ENCODE measurements around the gene EMC8. TPM values are rescaled to one million over a fixed set of nuclear protein-coding genes. Genes with fewer than 3 reads are reported as not detected.
A peak's percentile ranks its signal among the peaks of the same experiment; 100 is the strongest.

Gene EMC8
- polyA plus RNA-seq, 1 of the 3 experiments (the other 2 are of a cell fraction) = 45.9 TPM

DNA sequence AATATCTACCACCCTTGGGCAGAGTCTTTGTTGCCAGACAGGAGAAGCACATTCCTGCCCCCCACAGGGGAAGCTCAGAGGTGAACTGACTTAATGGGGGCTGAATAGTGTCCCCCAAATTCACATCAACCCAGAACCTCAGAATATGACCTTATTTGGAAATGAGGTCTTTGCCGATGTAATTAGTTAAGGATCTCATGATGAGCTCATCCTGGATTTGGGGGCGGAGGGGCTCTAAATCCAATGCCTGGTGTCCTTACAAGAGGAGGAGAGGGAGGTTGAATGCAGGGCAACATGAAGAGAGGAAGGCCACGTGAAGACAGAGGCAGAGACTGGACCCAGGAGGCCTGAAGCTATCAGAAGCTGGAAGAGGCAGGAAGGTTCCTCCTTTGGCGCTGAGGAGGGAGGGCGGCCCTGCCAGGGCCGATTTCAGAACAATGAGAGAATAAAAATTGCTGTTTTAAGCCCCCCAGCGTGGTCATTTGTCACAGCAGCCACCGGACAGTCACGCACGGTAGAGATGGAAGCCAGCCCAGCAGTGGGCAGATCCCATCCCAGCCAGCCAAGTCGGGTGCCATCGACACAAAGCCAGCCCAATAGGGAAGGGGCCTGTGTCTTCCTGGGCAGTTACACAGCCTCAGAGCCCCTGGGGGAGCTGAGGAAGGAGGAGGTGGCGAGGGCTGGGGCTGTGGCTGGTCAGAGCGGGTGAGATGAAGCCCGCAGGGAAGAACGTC lies 69.7 kb downstream of the EMC8 start:
- WGBS (ENCODE audit: low lambda C conversion rate) = 87% methylated on average over 16 of the region's 16 CpGs
- POLR2A ChIA-PET = no interaction called here

DNA sequence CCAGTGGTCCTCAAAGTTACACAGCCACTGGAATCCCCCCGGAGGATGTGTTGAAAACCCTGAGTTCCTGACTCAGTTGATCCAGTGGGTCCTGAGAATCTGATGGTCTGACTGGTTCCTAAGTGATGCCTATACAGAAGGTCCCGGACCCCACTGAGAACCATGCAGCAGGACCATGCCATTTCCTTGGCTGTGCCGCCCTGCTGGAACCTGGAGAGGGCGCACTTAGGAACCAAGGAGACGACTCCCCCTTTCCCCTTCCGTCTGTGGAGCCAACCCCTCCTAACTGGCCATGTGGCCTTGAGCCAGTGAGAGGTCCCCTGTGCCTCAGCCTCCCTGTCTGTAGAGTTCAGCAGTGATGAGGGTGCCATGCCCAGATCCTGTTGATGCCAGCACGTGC lies 70.5 kb downstream of the EMC8 start:
- ChIA-PET POLR2A (no interaction called here), CTCF (interaction anchor here (2.8 kb wide), 1 partner anchor 12 kb away, joined by 9 read pairs; no protein-coding TSS in a partner anchor)
- Histone ChIP-seq H3K36me3 (replicated peaks in 1 of 2; ENCODE audit: control insufficient read depth in 1 of 2, insufficient read depth in 2 of 2, low read length in 1 of 2) (no peaks in the 10 kb centered on the region), H3K4me2 (no peak overlapping the region), H3K79me2 (ENCODE audit: insufficient read depth) (peaks cover 14% of the 10 kb centered on the region; the same call in 1 of the 2 replicates), H3F3A (replicated peaks; ENCODE audit: insufficient read depth) (no peaks in the 10 kb centered on the region), H2AFZ (ENCODE audit: low read depth) (no peak overlapping the region), H3K4me1 (ENCODE audit: control insufficient read depth in 1 of 2, insufficient read depth in 2 of 2, low read depth in 1 of 2, low read length in 1 of 2) (peaks cover 0 to 6% of the 10 kb centered on the region in 2 experiments; a peak in 1 of 4 replicates), H3K9me2 (no peaks in the 10 kb centered on the region), H3K9ac (no peak overlapping the region), H3K9me3 (no peaks in the 10 kb centered on the region), H4K20me1 (ENCODE audit: insufficient read depth) (no peaks in the 10 kb centered on the region), H3K4me3 (ENCODE audit: low read depth in 2 of 2, low read length in 1 of 2) (no peak overlapping the region), H3K27ac (ENCODE audit: low read depth in 2 of 2, low read length in 1 of 2) (no peak overlapping the region), H3K27me3 (ENCODE audit: insufficient read depth) (no peaks in the 10 kb centered on the region)
- no peak for DNase-seq
- TF ChIP-seq, protein P1, sequence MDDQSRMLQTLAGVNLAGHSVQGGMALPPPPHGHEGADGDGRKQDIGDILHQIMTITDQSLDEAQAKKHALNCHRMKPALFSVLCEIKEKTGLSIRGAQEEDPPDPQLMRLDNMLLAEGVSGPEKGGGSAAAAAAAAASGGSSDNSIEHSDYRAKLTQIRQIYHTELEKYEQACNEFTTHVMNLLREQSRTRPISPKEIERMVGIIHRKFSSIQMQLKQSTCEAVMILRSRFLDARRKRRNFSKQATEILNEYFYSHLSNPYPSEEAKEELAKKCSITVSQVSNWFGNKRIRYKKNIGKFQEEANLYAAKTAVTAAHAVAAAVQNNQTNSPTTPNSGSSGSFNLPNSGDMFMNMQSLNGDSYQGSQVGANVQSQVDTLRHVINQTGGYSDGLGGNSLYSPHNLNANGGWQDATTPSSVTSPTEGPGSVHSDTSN (IDR thresholded peaks at IDR 0.05) = no peak
- TF ChIP-seq, protein P2, sequence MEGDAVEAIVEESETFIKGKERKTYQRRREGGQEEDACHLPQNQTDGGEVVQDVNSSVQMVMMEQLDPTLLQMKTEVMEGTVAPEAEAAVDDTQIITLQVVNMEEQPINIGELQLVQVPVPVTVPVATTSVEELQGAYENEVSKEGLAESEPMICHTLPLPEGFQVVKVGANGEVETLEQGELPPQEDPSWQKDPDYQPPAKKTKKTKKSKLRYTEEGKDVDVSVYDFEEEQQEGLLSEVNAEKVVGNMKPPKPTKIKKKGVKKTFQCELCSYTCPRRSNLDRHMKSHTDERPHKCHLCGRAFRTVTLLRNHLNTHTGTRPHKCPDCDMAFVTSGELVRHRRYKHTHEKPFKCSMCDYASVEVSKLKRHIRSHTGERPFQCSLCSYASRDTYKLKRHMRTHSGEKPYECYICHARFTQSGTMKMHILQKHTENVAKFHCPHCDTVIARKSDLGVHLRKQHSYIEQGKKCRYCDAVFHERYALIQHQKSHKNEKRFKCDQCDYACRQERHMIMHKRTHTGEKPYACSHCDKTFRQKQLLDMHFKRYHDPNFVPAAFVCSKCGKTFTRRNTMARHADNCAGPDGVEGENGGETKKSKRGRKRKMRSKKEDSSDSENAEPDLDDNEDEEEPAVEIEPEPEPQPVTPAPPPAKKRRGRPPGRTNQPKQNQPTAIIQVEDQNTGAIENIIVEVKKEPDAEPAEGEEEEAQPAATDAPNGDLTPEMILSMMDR (IDR thresholded peaks at IDR 0.05) = peak; percentile 41; the same call in 1 of the 2 replicates
- TF ChIP-seq POLR2AphosphoS5 (IDR thresholded peaks at IDR 0.05; ENCODE audit: low read depth, low read length) = no peak
- 100% methylated on average over 2 of the region's 7 CpGs for WGBS (ENCODE audit: low lambda C conversion rate)

More for the DNA sequence above, 69.7 kb downstream of the EMC8 start:
- peaks cover 14% of the 10 kb centered on the region; the same call in 1 of the 2 replicates for H3K79me2 ChIP-seq (ENCODE audit: insufficient read depth)
- H2AFZ ChIP-seq (ENCODE audit: low read depth) = no peak overlapping the region
- H3K36me3 ChIP-seq (replicated peaks in 1 of 2; ENCODE audit: control insufficient read depth in 1 of 2, insufficient read depth in 2 of 2, low read length in 1 of 2) = no peaks in the 10 kb centered on the region
- TF ChIP-seq FOXJ3 (CRISPR knock-in tag; IDR thresholded peaks at IDR 0.05) (no peak), RXRA (IDR thresholded peaks at IDR 0.05; ENCODE audit: borderline replicate concordance, low read depth) (no peak), SMC3 (IDR thresholded peaks at IDR 0.05; ENCODE audit: low read depth, low read length) (no peak), FOSL2 (IDR thresholded peaks at IDR 0.05; ENCODE audit: borderline replicate concordance, low read depth) (no peak), EZH2phosphoT487 (IDR thresholded peaks at IDR 0.05; ENCODE audit: borderline replicate concordance, low read depth) (no peak), EP300 (IDR thresholded peaks at IDR 0.05; ENCODE audit: borderline replicate concordance in 1 of 2, low read depth in 1 of 2, low read length in 1 of 2) (no peak), GABPA (IDR thresholded peaks at IDR 0.05; ENCODE audit: low read depth) (no peak), GATA2 (CRISPR knock-in tag; IDR thresholded peaks at IDR 0.05) (no peak), TCF12 (IDR thresholded peaks at IDR 0.05) (no peak), NFIC (IDR thresholded peaks at IDR 0.05; ENCODE audit: borderline replicate concordance) (no peak), RFX5 (IDR thresholded peaks at IDR 0.05; ENCODE audit: low read length) (no peak), CHD2 (IDR thresholded peaks at IDR 0.05; ENCODE audit: low read length, partially characterized antibody) (no peak)
- TF ChIP-seq, protein P3, sequence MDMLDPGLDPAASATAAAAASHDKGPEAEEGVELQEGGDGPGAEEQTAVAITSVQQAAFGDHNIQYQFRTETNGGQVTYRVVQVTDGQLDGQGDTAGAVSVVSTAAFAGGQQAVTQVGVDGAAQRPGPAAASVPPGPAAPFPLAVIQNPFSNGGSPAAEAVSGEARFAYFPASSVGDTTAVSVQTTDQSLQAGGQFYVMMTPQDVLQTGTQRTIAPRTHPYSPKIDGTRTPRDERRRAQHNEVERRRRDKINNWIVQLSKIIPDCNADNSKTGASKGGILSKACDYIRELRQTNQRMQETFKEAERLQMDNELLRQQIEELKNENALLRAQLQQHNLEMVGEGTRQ (IDR thresholded peaks at IDR 0.05; ENCODE audit: borderline replicate concordance, low read depth, low read length) = no peak
- no peak overlapping the region for H3K4me2 ChIP-seq
- no peak overlapping the region for H3K4me3 ChIP-seq (ENCODE audit: low read depth in 2 of 2, low read length in 1 of 2)
- H3K9me2 ChIP-seq = no peaks in the 10 kb centered on the region
- H3K27me3 ChIP-seq (ENCODE audit: insufficient read depth) = no peaks in the 10 kb centered on the region
- no peaks in the 10 kb centered on the region for H3K9me3 ChIP-seq
- H3K4me1 ChIP-seq (ENCODE audit: control insufficient read depth in 1 of 2, insufficient read depth in 2 of 2, low read depth in 1 of 2, low read length in 1 of 2) = no peaks in the 10 kb centered on the region; a peak in 1 of 4 replicates
- H4K20me1 ChIP-seq (ENCODE audit: insufficient read depth) = no peaks in the 10 kb centered on the region
- no peak for DNase-seq
- H3K27ac ChIP-seq (ENCODE audit: low read depth in 2 of 2, low read length in 1 of 2) = no peak overlapping the region
- no peaks in the 10 kb centered on the region for H3F3A ChIP-seq (replicated peaks; ENCODE audit: insufficient read depth)
- H3K9ac ChIP-seq = no peak overlapping the region
- CTCF ChIA-PET = interaction anchor here (2.8 kb wide), 1 partner anchor 12 kb away, joined by 9 read pairs; no protein-coding TSS in a partner anchor
